Activated naive CD8-positive, alpha-beta T cell treated with anti-CD3 and anti-CD28 coated beads for 36 hours (primary cell): ENCODE data around the gene MATN1. TPM values are rescaled to one million over a fixed set of nuclear protein-coding genes. Genes with fewer than 3 reads are reported as not detected.
"Not testable (repeated sequence)": the region's sequence is repeated elsewhere in the genome, so short reads cannot be mapped to it uniquely, and the experiment has no call there.

Experiments
- DNase-seq: peaks from one replicate; pipeline ENCODE4 v3.0.0; 2021
- H3K27ac Mint-ChIP-seq: one replicate; pipeline ENCODE4 v1.8.0; 2022; ENCODE audit warnings: mild to moderate bottlenecking, moderate library complexity, mixed read lengths
- H3K27me3 Mint-ChIP-seq: one replicate; pipeline ENCODE4 v1.8.0; 2022; ENCODE audit warnings: mild to moderate bottlenecking, mixed read lengths
- H3K36me3 Mint-ChIP-seq: one replicate; pipeline ENCODE4 v1.8.0; 2021; ENCODE audit warnings: mild to moderate bottlenecking, mixed read lengths
- H3K4me1 Mint-ChIP-seq: one replicate; pipeline ENCODE4 v1.8.0; 2021; ENCODE audit warnings: mixed read lengths
- H3K4me3 Mint-ChIP-seq: one replicate; pipeline ENCODE4 v1.8.0; 2022; ENCODE audit warnings: mild to moderate bottlenecking, moderate library complexity, mixed read lengths
- H3K9me3 Mint-ChIP-seq: one replicate; pipeline ENCODE4 v1.8.0; 2022; ENCODE audit warnings: mixed read lengths
- total RNA-seq, 2 experiments: library from RNA; stranded (reverse); gene quantifications; one replicate each; pipeline ENCODE4 v1.2.3, GENCODE V29; 2021

The MATN1 gene
- total RNA-seq = 1 to 10 TPM; 1.1 to 1.5 TPM

GRCh38 chr1:30723331-30723755 is at the start of gene MATN1:
TSS of gene MATN1 (minus strand) at chr1:30723585. CDS start at chr1:30723551, 34 bp downstream.
- H3K27ac Mint-ChIP-seq = no peak within 1 kb of the TSS
- H3K9me3 Mint-ChIP-seq = no peaks in the 10 kb centered on the region
- H3K4me1 Mint-ChIP-seq = peaks cover 30% of the 10 kb centered on the region
- no peak for DNase-seq
- H3K27me3 Mint-ChIP-seq = no peaks in the 10 kb centered on the region
- no peak within 1 kb of the TSS for H3K4me3 Mint-ChIP-seq
- H3K36me3 Mint-ChIP-seq = no peaks in the 10 kb centered on the region

GRCh38 chr1:30771005-30771404 is 47.6 kb upstream of the MATN1 start:
- Mint-ChIP-seq H3K27me3 (no peaks in the 10 kb centered on the region), H3K27ac (no peak overlapping the region), H3K9me3 (no peaks in the 10 kb centered on the region), H3K4me3 (no peak overlapping the region), H3K4me1 (peaks cover 20% of the 10 kb centered on the region), H3K36me3 (no peaks in the 10 kb centered on the region)
- DNase-seq = no peak

GRCh38 chr1:30770150-30770549 is 46.8 kb upstream of the MATN1 start:
- Mint-ChIP-seq H3K27ac (no peak overlapping the region), H3K4me1 (peaks cover 28% of the 10 kb centered on the region), H3K27me3 (no peaks in the 10 kb centered on the region), H3K4me3 (no peak overlapping the region), H3K9me3 (no peaks in the 10 kb centered on the region), H3K36me3 (no peaks in the 10 kb centered on the region)
- DNase-seq = no peak

- H3K27ac Mint-ChIP-seq = no peak overlapping the region
- no peaks in the 10 kb centered on the region for H3K27me3 Mint-ChIP-seq
- H3K4me1 Mint-ChIP-seq = peaks cover 36% of the 10 kb centered on the region
- H3K36me3 Mint-ChIP-seq = no peaks in the 10 kb centered on the region
- no peak overlapping the region for H3K4me3 Mint-ChIP-seq
- no peaks in the 10 kb centered on the region for H3K9me3 Mint-ChIP-seq
- DNase-seq = no peak
Observed at GRCh38 chr1:30768830-30769718, 45.7 kb upstream of the MATN1 start.

- H3K36me3 Mint-ChIP-seq = no peaks in the 10 kb centered on the region
- no peaks in the 10 kb centered on the region for H3K9me3 Mint-ChIP-seq
- DNase-seq = no peak
- H3K4me3 Mint-ChIP-seq = no peak overlapping the region
- H3K27me3 Mint-ChIP-seq = no peaks in the 10 kb centered on the region
- H3K4me1 Mint-ChIP-seq = peaks cover 44% of the 10 kb centered on the region
- no peak overlapping the region for H3K27ac Mint-ChIP-seq
Observed at GRCh38 chr1:30768159-30768829, 44.9 kb upstream of the MATN1 start.

- H3K27ac Mint-ChIP-seq, H3K4me3 Mint-ChIP-seq: not testable (repeated sequence)
- peaks cover 56% of the 10 kb centered on the region for H3K4me1 Mint-ChIP-seq
Observed at GRCh38 chr1:30766948-30767347, 43.6 kb upstream of the MATN1 start.

GRCh38 chr1:30765556-30766434 is 42.4 kb upstream of the MATN1 start:
- no peaks in the 10 kb centered on the region for H3K36me3 Mint-ChIP-seq
- DNase-seq = peak; percentile 65
- no peaks in the 10 kb centered on the region for H3K9me3 Mint-ChIP-seq
- no peaks in the 10 kb centered on the region for H3K27me3 Mint-ChIP-seq
- H3K27ac Mint-ChIP-seq = peak overlapping the region; percentile 97
- peaks cover 67% of the 10 kb centered on the region for H3K4me1 Mint-ChIP-seq
- peak overlapping the region; percentile 78 for H3K4me3 Mint-ChIP-seq

More at GRCh38 chr1:30766948-30767347, 43.6 kb upstream of the MATN1 start:
- H3K9me3 Mint-ChIP-seq, H3K36me3 Mint-ChIP-seq, DNase-seq, H3K27me3 Mint-ChIP-seq: not testable (repeated sequence)

GRCh38 chr1:30764939-30765555 is 41.7 kb upstream of the MATN1 start:
- H3K4me1 Mint-ChIP-seq = peaks cover 74% of the 10 kb centered on the region
- DNase-seq = no peak
- H3K36me3 Mint-ChIP-seq = no peaks in the 10 kb centered on the region
- H3K4me3 Mint-ChIP-seq = peak overlapping the region; percentile 10
- peak overlapping the region; percentile 97 for H3K27ac Mint-ChIP-seq
- H3K27me3 Mint-ChIP-seq = no peaks in the 10 kb centered on the region
- no peaks in the 10 kb centered on the region for H3K9me3 Mint-ChIP-seq

GRCh38 chr1:30764396-30764795 is 41.0 kb upstream of the MATN1 start:
- peaks cover 80% of the 10 kb centered on the region for H3K4me1 Mint-ChIP-seq
- DNase-seq = no peak
- no peaks in the 10 kb centered on the region for H3K36me3 Mint-ChIP-seq
- no peaks in the 10 kb centered on the region for H3K27me3 Mint-ChIP-seq
- H3K27ac Mint-ChIP-seq = peak overlapping the region; percentile 97
- no peak overlapping the region for H3K4me3 Mint-ChIP-seq
- no peaks in the 10 kb centered on the region for H3K9me3 Mint-ChIP-seq

GRCh38 chr1:30763651-30764248 is 40.4 kb upstream of the MATN1 start:
- Mint-ChIP-seq H3K27me3 (no peaks in the 10 kb centered on the region), H3K36me3 (no peaks in the 10 kb centered on the region), H3K27ac (peak overlapping the region; percentile 64), H3K4me3 (no peak overlapping the region), H3K4me1 (peaks cover 84% of the 10 kb centered on the region), H3K9me3 (no peaks in the 10 kb centered on the region)
- DNase-seq = no peak

GRCh38 chr1:30762930-30763650 is 39.7 kb upstream of the MATN1 start:
- Mint-ChIP-seq H3K27ac (peak overlapping the region; percentile 78), H3K4me3 (no peak overlapping the region)

GRCh38 chr1:30762152-30762929 is 39.0 kb upstream of the MATN1 start:
- peak overlapping the region; percentile 78 for H3K27ac Mint-ChIP-seq
- no peaks in the 10 kb centered on the region for H3K36me3 Mint-ChIP-seq
- H3K9me3 Mint-ChIP-seq = no peaks in the 10 kb centered on the region
- no peak overlapping the region for H3K4me3 Mint-ChIP-seq
- no peaks in the 10 kb centered on the region for H3K27me3 Mint-ChIP-seq
- no peak for DNase-seq
- H3K4me1 Mint-ChIP-seq = peaks cover 89% of the 10 kb centered on the region

More at GRCh38 chr1:30762930-30763650, 39.7 kb upstream of the MATN1 start:
- no peaks in the 10 kb centered on the region for H3K27me3 Mint-ChIP-seq
- H3K9me3 Mint-ChIP-seq = no peaks in the 10 kb centered on the region
- DNase-seq = no peak
- no peaks in the 10 kb centered on the region for H3K36me3 Mint-ChIP-seq
- H3K4me1 Mint-ChIP-seq = peaks cover 89% of the 10 kb centered on the region
